D341Med (cell line): ENCODE data around the gene SH3PXD2B.
"Not testable (repeated sequence)": the region's sequence is repeated elsewhere in the genome, so short reads cannot be mapped to it uniquely, and the experiment has no call there.

Source experiments
- DNase-seq: peaks from one replicate; pipeline ENCODE4 v3.0.0; 2012; ENCODE audit warnings: low spot score

The SH3PXD2B gene

GRCh38 chr5:172399826-172400225 is 54.5 kb downstream of the SH3PXD2B start:
- DNase-seq = no peak

- no peak for DNase-seq
Observed at GRCh38 chr5:172399336-172399735, 55.0 kb downstream of the SH3PXD2B start.

GRCh38 chr5:172398645-172399044 is 55.7 kb downstream of the SH3PXD2B start:
- DNase-seq = not testable (repeated sequence)

- not testable (repeated sequence) for DNase-seq
Observed at GRCh38 chr5:172396994-172397393, 57.3 kb downstream of the SH3PXD2B start.

- no peak for DNase-seq
Observed at GRCh38 chr5:172396220-172396619, 58.1 kb downstream of the SH3PXD2B start.

- no peak for DNase-seq
Observed at GRCh38 chr5:172395483-172395882, 58.8 kb downstream of the SH3PXD2B start.

GRCh38 chr5:172389578-172390112 is 64.7 kb downstream of the SH3PXD2B start:
- DNase-seq = no peak

- DNase-seq = no peak
Observed at GRCh38 chr5:172388246-172388733, 66.0 kb downstream of the SH3PXD2B start.

- no peak for DNase-seq
Observed at GRCh38 chr5:172385707-172386106, 68.6 kb downstream of the SH3PXD2B start.

- no peak for DNase-seq
Observed at GRCh38 chr5:172385010-172385563, 69.2 kb downstream of the SH3PXD2B start.

GRCh38 chr5:172383191-172383802 is 71.0 kb downstream of the SH3PXD2B start:
- no peak for DNase-seq

GRCh38 chr5:172380987-172381643 is 73.2 kb downstream of the SH3PXD2B start:
- no peak for DNase-seq

GRCh38 chr5:172380301-172380986 is 73.9 kb downstream of the SH3PXD2B start:
- no peak for DNase-seq

- DNase-seq = no peak
Observed at GRCh38 chr5:172379481-172379880, 74.8 kb downstream of the SH3PXD2B start.

GRCh38 chr5:172377856-172378255 is 76.5 kb downstream of the SH3PXD2B start:
- no peak for DNase-seq

GRCh38 chr5:172377438-172377837 is 76.9 kb downstream of the SH3PXD2B start:
- DNase-seq = no peak

GRCh38 chr5:172374783-172375182 is 79.5 kb downstream of the SH3PXD2B start:
- no peak for DNase-seq

GRCh38 chr5:172373680-172374079 is 80.6 kb downstream of the SH3PXD2B start:
- DNase-seq = no peak

GRCh38 chr5:172371684-172372083 is 82.6 kb downstream of the SH3PXD2B start:
- no peak for DNase-seq

- no peak for DNase-seq
Observed at GRCh38 chr5:172370648-172371545, 83.4 kb downstream of the SH3PXD2B start.

GRCh38 chr5:172370237-172370640 is 84.1 kb downstream of the SH3PXD2B start:
- DNase-seq = no peak
